Panc1 (cell line): ENCODE results near the gene RASGRP3. TPM values are rescaled to one million over a fixed set of nuclear protein-coding genes. Genes with fewer than 3 reads are reported as not detected.

Experiments
- ATAC-seq: fragments of 200-7000 bp; cut with Tn5 transposase; 2 replicates; pipeline ENCODE4 v1.9.1; 2020; ENCODE audit warnings: mild to moderate bottlenecking, moderate library complexity
- BruUV-seq: library from RNA; stranded (reverse); fragments of 400-500 nt; replicated peaks from 2 replicates; lab custom pipeline; 2021; lab: Mats Ljungman, UMichigan
- CTCF ChIA-PET: fragments of 300-600 bp; sonication (Branson Sonifier 250); formaldehyde crosslinking; loops from one replicate; lab custom pipeline; 2022; ENCODE audit warnings: antibody characterized with exemption; lab: Charles Lee
- POLR2A ChIA-PET: fragments of 300-600 bp; sonication (Branson Sonifier 250); formaldehyde crosslinking; loops from one replicate; lab custom pipeline; 2022; ENCODE audit warnings: antibody characterized with exemption; lab: Charles Lee
- DNase-seq: peaks from one replicate; pipeline ENCODE4 v3.0.0-alpha.2; 2010; ENCODE audit warnings: low read depth, low spot score
- H3K27ac ChIP-seq: 2 replicates; pipeline ENCODE4 v1.5.1; 2011; ENCODE audit warnings: mild to moderate bottlenecking, low read length, inconsistent platforms
- H3K27me3 ChIP-seq: fragments of 200-500 bp; sonication (Bioruptor generic); 2 replicates; pipeline ENCODE4 v1.6.0; 2014; ENCODE audit warnings: low read length, inconsistent platforms; ENCODE audit not compliant: control insufficient read depth, insufficient read depth
- H3K36me3 ChIP-seq: fragments of 200-500 bp; sonication (Bioruptor generic); 2 replicates; pipeline ENCODE4 v1.5.1; 2014; ENCODE audit warnings: inconsistent platforms, mild to moderate bottlenecking, low read length, moderate library complexity; ENCODE audit not compliant: control insufficient read depth, insufficient read depth
- H3K4me1 ChIP-seq: 2 replicates; pipeline ENCODE4 v1.5.1; 2011; ENCODE audit warnings: inconsistent platforms, mild to moderate bottlenecking, low read length, moderate library complexity; ENCODE audit not compliant: control insufficient read depth, insufficient read depth
- H3K4me3 ChIP-seq, 2 experiments: 2 replicates each; pipeline ENCODE4 v1.5.1; 2011 to 2012; ENCODE audit warnings: low read depth in 2 of 2, low read length in 2 of 2, mild to moderate bottlenecking in 2 of 2, inconsistent platforms in 1 of 2, moderate library complexity in 1 of 2
- H3K9me3 ChIP-seq: fragments of 200-500 bp; sonication (Bioruptor generic); 2 replicates; pipeline ENCODE4 v1.5.1; 2014; ENCODE audit warnings: low read depth, mild to moderate bottlenecking, inconsistent platforms, low read length, moderate library complexity; ENCODE audit not compliant: control insufficient read depth, insufficient read depth
- CTCF ChIP-seq: fragments of 450-650 bp; IDR thresholded peaks from 2 replicates; pipeline ENCODE4 v1.5.1; 2017; ENCODE audit warnings: mild to moderate bottlenecking
- POLR2AphosphoS5 ChIP-seq: IDR thresholded peaks from 2 replicates; pipeline ENCODE4 v1.6.1; 2012; ENCODE audit warnings: mild to moderate bottlenecking, low read depth, low read length, moderate library complexity
- REST ChIP-seq, 2 experiments: IDR thresholded peaks; 2 replicates each; pipeline ENCODE4 v1.6.1; 2011 to 2012; ENCODE audit warnings: low read depth in 2 of 2, control low read depth in 1 of 2, low read length in 1 of 2, mild to moderate bottlenecking in 1 of 2, moderate library complexity in 1 of 2; ENCODE audit not compliant: insufficient read depth in 1 of 2
- SIN3A ChIP-seq: IDR thresholded peaks from 2 replicates; pipeline ENCODE4 v1.6.1; 2012; ENCODE audit warnings: low read depth, mild to moderate bottlenecking, low read length, moderate library complexity, borderline replicate concordance; ENCODE audit not compliant: insufficient read depth
- TCF7L2 ChIP-seq: IDR thresholded peaks from 2 replicates; pipeline ENCODE4 v1.6.1; 2011; ENCODE audit warnings: mild to moderate bottlenecking, low read depth, low read length, inconsistent platforms
- in situ Hi-C: cut with HindIII; loops from 2 replicates; pipeline ENCODE4 v1.10.0; 2016; ENCODE audit warnings: low sequenced_read_pairs, low pct_unique_long_range_greater_than_20kb
- intact Hi-C: fragments of 100-400 bp; cut with micrococcal nuclease; formaldehyde crosslinking; loops from one replicate; pipeline ENCODE4 v1.10.0; 2022; ENCODE audit not compliant: unreplicated experiment
- total RNA-seq: library from RNA; stranded (reverse); gene quantifications from one replicate; pipeline ENCODE4 v1.2.1, GENCODE V29; 2021; ENCODE audit not compliant: unreplicated experiment

Gene RASGRP3
- total RNA-seq, 1 experiment from 2014 or later, result 2.6 TPM

DNA sequence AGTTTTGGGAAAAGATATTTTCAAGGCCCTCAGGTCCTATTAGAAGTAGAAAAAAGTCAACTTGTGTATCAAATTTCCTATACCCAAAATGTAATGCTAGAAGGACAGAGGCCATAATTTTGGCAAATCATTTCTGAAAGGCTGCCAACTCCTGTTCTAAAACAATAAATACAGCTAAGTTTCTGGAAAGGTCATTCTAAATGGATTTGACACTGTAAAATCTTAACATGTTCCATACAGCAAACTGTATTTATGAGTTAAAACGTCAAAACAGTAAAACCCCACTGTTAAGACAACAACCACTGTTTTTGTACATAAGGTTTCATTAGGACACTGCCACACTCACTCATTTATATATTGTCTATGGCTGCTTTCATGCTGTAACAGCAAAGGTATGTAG is 113.0 kb downstream of the RASGRP3 start:
- no peak for TF ChIP-seq SIN3A
- TF ChIP-seq TCF7L2, result no peak
- TF ChIP-seq CTCF, result no peak
- TF ChIP-seq REST (IDR thresholded peaks at IDR 0.05; ENCODE audit: insufficient read depth in 1 of 2, low read depth in 2 of 2, low read length in 1 of 2), result no peak
- in situ Hi-C loops, result no loop called here
- ATAC-seq, result no peak

DNA sequence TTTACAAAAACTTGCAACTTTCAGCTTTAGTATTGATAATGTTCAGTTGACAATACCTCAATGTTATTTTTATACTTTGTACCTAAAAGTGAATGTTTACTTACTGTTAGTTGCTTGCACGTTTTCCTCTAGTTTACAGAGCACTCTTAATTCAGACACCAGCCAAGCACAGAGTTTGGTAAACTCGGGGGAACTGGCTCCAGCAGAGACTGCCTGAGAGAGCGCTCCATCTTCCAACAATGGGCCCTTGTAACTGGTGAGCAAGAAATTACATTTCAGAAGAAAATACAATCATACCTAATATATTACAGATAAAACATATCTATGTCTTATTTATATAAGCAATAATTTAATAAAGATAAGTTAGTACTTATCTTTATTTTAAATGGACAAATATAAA is 118.9 kb downstream of the RASGRP3 start:
- H3K27ac ChIP-seq, result no peak overlapping the region
- in situ Hi-C loops, result no loop called here
- DNase-seq, result no peak
- no peaks in the 10 kb centered on the region for H3K27me3 ChIP-seq
- no peak overlapping the region for H3K4me3 ChIP-seq
- no TSS peak for BruUV-seq
- no peak for ATAC-seq
- peaks cover 12% of the 10 kb centered on the region; the same call in 1 of the 2 replicates for H3K4me1 ChIP-seq
- ChIA-PET CTCF (no interaction called here), POLR2A (no interaction called here)
- no peaks in the 10 kb centered on the region for H3K9me3 ChIP-seq
- intact Hi-C loops, result no loop called here
- TF ChIP-seq CTCF (no peak), REST (IDR thresholded peaks at IDR 0.05; ENCODE audit: insufficient read depth in 1 of 2, low read depth in 2 of 2, low read length in 1 of 2) (no peak), POLR2AphosphoS5 (no peak), SIN3A (no peak), TCF7L2 (no peak)
- peaks cover 20% of the 10 kb centered on the region for H3K36me3 ChIP-seq

More for the DNA sequence above, 113.0 kb downstream of the RASGRP3 start:
- BruUV-seq, result no TSS peak
- intact Hi-C loops, result no loop called here
- H3K9me3 ChIP-seq, result no peaks in the 10 kb centered on the region
- DNase-seq, result no peak
- CTCF ChIA-PET, result no interaction called here
- POLR2A ChIA-PET, result no interaction called here
- no peak overlapping the region for H3K27ac ChIP-seq
- peaks cover 47% of the 10 kb centered on the region for H3K36me3 ChIP-seq
- H3K4me3 ChIP-seq, result no peak overlapping the region
- no peaks in the 10 kb centered on the region for H3K4me1 ChIP-seq
- H3K27me3 ChIP-seq, result no peaks in the 10 kb centered on the region
